ENCODE results near the gene RNASE8.

The RNASE8 gene

DNA sequence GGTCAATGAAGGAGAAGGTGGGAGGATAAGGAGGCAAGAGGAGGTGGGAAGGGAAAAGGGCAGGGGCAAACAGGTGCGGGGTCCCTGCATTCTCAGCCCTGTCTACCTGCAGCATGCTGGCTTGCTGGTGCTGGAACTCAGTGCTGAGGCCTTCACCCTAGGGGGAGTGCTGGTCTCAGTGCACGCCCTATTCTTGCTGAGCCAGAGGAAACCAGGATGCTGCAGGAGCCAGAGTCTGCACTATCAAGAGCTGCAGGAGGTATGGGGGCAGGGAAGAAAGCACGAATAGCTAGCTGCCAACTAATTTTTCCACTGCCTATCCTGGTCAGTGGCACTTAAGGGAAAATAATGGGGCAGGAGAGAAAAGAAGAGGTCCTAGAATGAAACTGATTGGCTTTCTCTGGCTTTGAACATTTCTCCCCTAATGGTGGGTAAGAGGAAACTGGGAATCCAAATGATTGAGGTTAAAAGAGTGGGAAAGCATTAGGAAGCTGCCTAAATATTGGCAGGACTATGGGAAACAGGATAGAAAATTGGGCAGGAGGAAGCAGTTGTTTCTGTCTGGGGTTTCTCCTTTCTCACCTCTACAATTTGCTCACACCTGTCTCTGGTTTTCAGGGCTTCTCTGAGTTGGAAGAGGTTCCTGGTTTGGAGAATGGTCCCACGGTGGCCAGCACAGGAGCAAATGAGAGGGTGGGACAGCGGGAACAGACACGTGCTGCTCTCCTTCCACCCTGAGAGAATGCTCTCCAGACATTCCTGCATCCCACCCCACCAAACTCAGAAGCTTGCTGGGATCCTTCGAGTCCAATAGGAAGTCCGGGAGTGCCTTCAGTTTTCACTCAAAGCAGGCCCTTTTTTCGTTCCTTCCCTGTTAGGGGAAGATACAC lies 45.1 kb downstream of the RNASE8 start:
- H3K4me3 ChIP-seq (replicated peaks; ENCODE audit: low read depth, low read length), result peak overlapping the region; percentile 76
- TF ChIP-seq, protein P1, sequence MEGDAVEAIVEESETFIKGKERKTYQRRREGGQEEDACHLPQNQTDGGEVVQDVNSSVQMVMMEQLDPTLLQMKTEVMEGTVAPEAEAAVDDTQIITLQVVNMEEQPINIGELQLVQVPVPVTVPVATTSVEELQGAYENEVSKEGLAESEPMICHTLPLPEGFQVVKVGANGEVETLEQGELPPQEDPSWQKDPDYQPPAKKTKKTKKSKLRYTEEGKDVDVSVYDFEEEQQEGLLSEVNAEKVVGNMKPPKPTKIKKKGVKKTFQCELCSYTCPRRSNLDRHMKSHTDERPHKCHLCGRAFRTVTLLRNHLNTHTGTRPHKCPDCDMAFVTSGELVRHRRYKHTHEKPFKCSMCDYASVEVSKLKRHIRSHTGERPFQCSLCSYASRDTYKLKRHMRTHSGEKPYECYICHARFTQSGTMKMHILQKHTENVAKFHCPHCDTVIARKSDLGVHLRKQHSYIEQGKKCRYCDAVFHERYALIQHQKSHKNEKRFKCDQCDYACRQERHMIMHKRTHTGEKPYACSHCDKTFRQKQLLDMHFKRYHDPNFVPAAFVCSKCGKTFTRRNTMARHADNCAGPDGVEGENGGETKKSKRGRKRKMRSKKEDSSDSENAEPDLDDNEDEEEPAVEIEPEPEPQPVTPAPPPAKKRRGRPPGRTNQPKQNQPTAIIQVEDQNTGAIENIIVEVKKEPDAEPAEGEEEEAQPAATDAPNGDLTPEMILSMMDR (IDR thresholded peaks at IDR 0.05; ENCODE audit: low read length, missing control alignments), result no peak
- no peak for DNase-seq (ENCODE audit: low read depth)

DNA sequence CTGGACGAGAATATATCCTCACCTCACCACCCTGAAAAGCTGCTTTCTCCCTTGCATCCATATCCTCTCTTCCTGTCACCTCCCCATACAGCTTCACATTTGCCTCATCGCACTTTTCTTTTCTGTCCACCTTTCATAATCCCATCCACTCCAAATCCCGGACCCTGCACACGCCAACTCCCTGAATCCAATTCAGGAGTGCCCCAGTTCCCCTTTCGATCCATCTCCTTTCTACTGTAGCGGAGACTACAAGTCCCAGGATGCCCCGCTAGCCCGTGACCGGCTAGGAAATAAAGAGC lies 45.7 kb downstream of the RNASE8 start:
- no peak for DNase-seq (ENCODE audit: low read depth)
- peak overlapping the region; percentile 76 for H3K4me3 ChIP-seq (replicated peaks; ENCODE audit: low read depth, low read length)
- TF ChIP-seq, protein P1 (IDR thresholded peaks at IDR 0.05; ENCODE audit: low read length, missing control alignments), result no peak

DNA sequence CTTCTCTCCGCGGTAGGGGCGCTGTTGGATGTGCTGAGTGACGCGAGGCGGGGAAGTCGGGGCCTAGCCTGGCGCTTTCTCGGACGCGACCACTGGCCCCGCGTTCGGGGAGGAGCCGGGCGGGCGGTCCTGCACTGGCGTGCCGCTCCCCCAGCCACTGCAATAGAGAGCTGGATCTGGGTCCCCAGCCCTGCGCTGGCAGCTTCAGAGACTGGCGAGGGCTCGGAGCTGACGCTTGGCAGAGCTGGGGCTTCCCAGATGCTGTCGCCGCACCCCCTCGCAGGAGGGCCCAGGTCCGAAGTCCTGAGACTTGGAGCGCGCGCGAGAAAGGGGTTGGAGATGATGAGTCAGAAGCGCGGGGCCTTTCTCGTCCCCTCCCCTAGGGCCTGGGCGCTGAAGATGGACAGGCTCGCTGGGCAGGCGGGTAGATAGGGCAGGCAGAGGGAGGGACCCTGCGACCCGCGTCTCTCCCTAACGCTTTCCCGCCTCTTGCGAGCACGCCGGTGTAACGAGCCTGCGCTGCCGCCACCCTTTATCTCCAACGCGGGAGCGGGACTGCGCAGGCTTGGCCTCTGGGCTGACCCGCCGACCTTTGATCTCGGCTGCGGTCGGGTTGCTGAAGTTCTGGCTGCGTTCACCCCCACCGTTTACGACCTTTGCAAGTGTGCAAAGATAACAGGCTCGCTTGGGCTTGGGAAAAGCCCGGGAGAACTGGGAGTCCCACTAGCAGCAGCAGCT lies 46.3 kb downstream of the RNASE8 start:
- peak; percentile 96 for DNase-seq (ENCODE audit: low read depth)
- TF ChIP-seq, protein P1 (IDR thresholded peaks at IDR 0.05; ENCODE audit: low read length, missing control alignments), result peak; percentile 74
- H3K4me3 ChIP-seq (replicated peaks; ENCODE audit: low read depth, low read length), result peak overlapping the region; percentile 76

DNA sequence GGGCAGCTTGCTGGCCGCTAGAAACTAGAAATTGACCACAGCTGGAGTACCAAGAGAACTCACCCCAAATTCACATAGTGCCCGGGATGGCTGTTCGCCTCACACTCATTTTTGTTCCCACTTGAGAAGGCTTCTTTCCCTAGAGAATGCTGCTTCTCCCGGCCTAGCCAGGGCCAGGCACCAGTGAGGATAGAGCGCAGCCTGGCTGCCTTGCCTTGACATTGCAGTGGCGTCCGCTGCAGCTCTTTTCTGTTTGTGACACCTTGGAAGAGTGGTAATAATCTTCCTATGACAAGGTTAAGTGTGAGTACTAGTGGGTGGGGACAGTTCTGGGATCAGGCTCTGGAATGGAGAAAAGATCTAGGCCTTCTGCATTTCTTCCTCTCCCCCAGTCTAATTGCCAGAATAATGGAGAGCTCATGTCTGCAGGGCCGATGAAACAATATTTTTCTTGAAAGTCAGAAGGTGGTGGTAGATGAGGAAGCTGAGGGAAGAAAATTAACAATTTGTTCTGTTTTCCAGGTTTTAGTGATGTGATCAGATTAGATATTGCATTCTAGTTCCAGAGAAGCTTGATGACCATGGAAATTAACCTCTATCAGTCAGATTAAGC lies 46.9 kb downstream of the RNASE8 start:
- TF ChIP-seq, protein P1 (IDR thresholded peaks at IDR 0.05; ENCODE audit: low read length, missing control alignments), result peak; percentile 99
- H3K4me3 ChIP-seq (replicated peaks; ENCODE audit: low read depth, low read length), result peak overlapping the region; percentile 76
- DNase-seq (ENCODE audit: low read depth), result peak; percentile 85

DNA sequence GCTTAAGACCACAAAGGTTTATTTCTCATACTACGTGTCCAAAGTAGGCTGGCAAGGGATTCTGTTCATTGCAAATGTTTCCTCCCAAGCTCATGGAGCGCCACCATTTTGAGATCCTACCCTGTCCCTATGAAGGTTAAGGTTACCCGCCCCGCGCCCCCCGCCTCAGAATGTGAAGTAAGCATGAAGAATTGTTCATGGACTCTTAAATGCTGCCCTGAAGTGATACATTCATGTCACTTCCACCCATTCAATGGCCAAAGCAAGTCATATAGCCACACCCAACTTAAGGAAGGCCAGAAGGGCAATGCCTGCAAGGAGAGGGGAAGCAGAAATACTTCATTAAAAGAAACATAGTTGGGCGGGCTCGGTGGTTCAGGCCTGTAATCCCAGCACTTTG lies 47.5 kb downstream of the RNASE8 start:
- H3K4me3 ChIP-seq (replicated peaks; ENCODE audit: low read depth, low read length), result no peak overlapping the region
- DNase-seq (ENCODE audit: low read depth), result no peak
- TF ChIP-seq, protein P1 (IDR thresholded peaks at IDR 0.05; ENCODE audit: low read length, missing control alignments), result no peak

DNA sequence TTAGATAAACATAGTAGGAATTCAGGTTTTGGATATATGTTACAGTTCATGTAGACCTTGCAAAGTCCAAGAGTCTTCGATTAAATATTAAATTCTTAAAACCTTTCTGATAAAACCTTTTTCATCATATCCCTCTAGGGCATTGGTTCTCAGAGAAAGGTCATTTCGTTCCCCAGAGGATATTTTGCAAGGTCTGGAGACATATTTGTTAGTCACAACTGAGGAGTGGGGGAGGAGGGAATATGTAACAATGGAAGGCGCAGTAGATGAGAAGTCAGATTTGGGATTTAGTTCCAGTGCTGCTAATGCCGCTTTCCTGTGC lies 48.5 kb downstream of the RNASE8 start:
- DNase-seq (ENCODE audit: low read depth), result peak; percentile 85
- TF ChIP-seq, protein P1 (IDR thresholded peaks at IDR 0.05; ENCODE audit: low read length, missing control alignments), result no peak
- no peak overlapping the region for H3K4me3 ChIP-seq (replicated peaks; ENCODE audit: low read depth, low read length)
